Stimulated activated CD4-positive, alpha-beta T cell treated with anti-CD3 and anti-CD28 coated beads, Interleukin-1b, Interleukin-23, amount 100 ng/mL, for 1 hour (primary cell): ENCODE data around the gene PNMA6A.
"Not testable (repeated sequence)": the region's sequence is repeated elsewhere in the genome, so short reads cannot be mapped to it uniquely, and the experiment has no call there.

Source experiments
- DNase-seq, 2 donors: peaks; one replicate each; pipeline ENCODE4 v3.0.0-alpha.2; 2020; ENCODE audit warnings: low read depth in 2 of 2

PNMA6A gene

GRCh38 chrX:153071909-153072583, at the start of gene PNMA6A:
PNMA6A (plus strand) TSS chrX:153072454; CDS start chrX:153073063, 609 bp downstream.
- DNase-seq: not testable (repeated sequence)

GRCh38 chrX:153026501-153026900, 45.8 kb upstream of the PNMA6A start:
- not testable (repeated sequence) for DNase-seq

GRCh38 chrX:153028487-153028886, 43.8 kb upstream of the PNMA6A start:
- DNase-seq: not testable (repeated sequence)

DNA sequence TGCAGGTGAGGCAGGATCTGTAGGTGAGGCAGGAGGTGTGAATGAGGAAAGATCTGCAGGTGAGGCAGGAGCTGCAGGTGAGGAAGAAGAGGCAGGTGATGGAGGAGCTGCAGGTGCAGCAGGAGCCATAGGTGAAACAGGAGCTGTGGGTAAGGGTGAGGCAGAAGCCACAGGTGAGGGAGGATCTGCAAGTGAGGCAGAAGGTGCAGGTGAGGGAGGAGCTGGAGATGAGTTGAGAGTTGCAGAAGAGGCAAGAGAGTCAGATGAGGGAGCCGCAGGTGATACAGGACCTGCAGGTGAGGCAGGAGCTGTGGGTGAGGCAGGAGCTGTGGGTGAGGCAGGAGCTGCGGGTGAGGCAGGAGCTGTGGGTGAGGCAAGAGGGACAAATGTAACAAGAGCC, 43.1 kb upstream of the PNMA6A start:
- no peak for DNase-seq

DNA sequence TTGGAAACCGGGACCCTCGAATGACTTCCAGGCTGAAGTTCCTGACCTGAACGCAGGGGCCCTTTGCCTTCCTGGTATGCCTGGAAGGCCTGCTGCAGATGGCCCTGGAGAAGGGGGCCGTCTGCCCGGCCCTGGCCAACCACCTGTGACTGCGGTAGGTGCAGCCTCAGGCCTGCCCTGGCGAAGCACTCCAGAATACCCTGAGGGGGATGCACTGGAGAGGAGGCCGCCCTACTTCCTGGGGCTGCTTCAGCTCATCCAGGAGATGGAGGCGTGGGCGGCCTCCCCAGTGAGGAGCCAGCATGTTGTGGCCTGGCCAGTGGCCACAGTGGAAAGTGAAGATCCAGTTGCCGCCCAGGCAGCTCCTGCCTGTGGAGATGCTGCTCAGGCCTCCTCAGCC, 42.4 kb upstream of the PNMA6A start:
- DNase-seq: no peak

DNA sequence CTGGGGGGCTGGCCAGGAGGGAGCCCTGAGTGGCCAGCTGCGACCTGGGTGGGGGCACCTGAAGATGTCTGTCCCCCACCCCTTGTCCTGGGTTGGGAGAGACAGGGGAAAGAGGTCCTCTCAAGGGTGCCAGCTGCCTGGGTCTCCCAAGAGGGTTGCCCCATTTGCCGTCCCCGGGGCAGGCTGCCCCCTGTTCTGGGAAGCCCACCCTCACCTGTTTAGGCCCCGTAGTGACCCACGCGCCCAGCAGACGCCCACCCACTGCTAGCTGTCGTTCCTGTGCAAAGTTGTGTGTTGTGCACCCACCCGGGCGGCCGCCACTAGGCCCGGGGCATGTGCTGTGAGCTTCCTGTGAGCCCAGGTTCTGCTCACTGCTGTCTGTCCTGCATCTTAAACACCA, 41.5 kb upstream of the PNMA6A start:
- no peak for DNase-seq

- DNase-seq: peak; percentile 23 to 52
Measured at GRCh38 chrX:153032397-153033118, 39.7 kb upstream of the PNMA6A start.

- DNase-seq: no peak
Measured at GRCh38 chrX:153049093-153049492, 23.2 kb upstream of the PNMA6A start.

DNA sequence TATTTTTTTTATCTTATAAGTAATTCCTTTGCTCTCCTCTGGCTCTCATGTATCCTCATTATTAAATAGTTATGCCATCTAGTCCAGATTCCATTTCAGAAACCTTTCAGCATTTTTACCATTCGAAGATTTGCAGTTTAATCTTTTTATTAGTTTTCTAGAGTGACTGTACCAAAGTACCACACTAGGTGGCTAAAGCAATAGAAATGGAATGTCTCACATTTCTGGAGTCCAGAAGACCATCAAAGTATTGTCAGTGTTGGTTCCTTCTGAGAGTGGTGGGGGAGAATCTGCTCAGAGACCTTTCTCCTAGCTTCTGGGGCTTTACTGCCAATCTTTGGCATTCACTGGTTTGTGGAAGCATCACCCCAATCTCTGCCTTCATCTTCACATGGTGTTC, 19.7 kb upstream of the PNMA6A start:
- no peak for DNase-seq

DNA sequence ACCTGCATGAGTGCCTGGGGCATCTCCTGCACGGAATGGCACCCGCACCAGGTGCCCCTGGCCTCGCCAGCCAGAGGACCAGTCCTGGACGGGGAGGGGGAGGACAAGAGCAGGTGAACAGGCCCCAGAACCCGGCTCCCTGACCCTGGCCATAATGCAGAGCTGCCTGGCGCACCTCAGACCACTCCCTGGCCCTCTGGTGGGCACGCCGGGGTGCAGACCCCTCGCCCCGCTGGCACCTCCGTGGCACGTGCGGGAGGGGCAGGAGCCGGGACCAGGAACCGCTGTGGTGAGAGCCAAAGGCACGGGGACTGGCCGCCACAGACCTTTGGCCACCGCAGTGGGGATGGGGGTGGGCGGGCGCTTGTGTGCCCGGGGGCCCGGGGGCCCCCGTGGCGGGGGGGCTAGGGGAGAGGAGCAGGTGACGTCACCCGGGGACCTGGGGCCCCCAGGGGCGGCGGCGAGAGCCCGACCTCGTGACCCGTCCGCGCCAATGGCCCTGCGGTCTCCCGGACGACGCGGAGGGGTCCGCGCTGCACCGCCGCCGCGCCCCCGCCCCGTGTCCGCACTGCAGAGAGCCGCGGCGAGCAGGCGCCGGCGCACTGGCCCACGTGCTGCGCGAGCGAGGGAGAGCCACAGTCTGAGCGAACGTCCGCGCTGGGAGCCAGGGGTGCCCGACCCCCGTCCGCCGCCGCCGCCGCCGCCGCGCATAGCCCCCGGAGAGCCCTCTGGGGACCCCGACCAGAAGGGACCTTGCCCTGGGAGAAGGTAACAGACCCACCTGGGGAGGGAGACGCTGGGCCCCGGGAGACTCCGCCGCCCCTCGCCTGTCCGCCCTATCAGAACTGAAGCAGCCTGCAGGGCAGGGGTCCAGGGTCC, 16.1 kb upstream of the PNMA6A start, which contains the start of gene PNMA3:
TSS of gene PNMA3 (plus strand) at position 600 of the 879 bp plus-strand sequence. CDS start 586 bp downstream, outside the sequence.
- DNase-seq: no peak

DNA sequence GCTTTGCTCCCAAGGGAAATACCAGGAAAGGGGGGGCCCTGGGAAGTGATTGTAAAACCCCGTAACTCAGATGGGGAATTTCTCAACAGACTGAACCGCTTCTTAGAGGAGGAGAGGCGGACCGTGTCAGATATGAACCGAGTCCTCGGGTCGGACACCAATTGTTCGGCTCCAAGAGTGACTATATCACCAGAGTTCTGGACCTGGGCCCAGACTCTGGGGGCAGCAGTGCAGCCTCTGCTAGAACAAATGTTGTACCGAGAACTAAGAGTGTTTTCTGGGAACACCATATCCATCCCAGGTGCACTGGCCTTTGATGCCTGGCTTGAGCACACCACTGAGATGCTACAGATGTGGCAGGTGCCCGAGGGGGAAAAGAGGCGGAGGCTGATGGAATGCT, 15.0 kb upstream of the PNMA6A start:
- no peak for DNase-seq

DNA sequence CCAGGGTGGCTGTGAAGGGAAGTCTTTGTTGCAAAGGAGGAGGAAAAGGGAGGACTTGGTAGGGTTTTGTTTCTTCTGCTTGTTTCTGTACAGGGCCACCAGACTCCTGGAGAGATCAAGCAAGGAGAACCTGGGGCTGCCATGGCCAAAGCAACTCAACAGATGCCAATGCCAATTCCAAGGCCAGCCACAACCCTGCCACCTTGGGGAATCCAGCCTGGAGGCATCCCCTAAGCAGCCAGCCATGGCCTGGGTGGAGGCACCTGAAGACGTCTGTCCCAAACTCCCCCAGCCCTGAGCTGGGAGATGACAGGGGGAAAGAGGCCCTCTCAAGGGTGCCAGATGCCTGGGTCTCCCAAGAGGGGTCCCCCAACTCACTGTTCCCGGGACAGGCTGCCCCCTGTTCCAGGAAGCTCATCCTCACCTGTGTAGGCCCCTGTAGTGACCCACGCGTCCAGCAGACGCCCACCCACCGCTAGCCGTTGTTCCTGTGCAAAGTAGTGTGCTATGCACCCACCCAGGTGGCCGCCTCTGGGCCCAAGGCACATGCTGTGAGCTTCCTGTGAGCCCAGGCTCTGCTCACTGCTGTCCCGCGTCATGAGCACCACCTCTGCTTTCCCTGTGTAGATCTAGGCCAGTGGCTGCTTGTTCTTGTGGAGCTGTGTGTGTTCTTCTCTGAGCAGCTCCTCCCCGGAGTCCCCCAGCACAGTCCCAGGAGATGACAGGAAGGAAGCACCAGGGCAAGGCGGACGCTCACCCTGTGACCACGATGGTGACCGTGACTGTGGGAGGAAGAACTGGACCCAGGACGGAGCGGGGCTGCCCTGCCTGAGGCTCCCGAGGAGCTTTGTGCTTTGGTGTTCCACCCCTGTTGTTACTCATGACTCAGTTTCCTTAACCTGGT, 12.8 kb upstream of the PNMA6A start:
- no peak for DNase-seq

DNA sequence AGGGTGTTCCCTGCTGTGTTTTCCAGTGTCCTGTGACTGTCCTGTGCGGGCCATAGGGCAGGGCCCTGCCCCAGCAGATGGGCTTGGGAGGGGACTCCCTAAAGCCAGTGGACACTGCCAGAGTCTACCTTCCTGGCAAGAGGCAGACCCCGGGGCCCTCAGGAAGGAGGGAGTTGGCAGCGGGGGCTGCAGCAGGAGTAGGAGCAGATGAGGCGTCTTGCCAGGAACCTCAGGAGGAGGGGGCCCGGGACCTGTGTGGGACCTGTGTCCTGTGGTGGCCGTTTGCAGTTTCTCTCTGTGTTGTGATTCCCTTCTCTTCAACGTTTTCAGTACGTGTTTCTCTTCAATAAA, 12.2 kb upstream of the PNMA6A start:
- DNase-seq: no peak

GRCh38 chrX:153061732-153062131, 10.5 kb upstream of the PNMA6A start:
- no peak for DNase-seq

DNA sequence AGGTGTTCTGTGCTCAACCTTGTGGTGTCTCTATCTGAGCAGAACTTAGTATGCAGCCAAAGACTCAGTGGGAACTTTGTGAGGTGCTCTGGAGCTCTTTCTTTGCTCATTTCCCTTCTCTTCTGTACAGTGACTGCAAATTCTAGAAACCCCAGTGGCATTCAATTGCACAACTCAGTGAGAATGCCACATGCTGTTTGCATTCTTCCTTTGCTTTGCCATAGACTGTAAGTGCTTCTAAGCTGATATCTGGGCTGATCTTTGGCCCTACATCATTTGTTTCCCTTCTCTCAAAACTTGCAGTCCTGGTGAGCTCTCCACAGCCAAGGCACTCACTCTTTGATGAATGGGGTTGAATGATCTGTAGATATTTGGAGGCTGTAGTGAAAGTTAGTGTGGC, 8.9 kb upstream of the PNMA6A start:
- DNase-seq: no peak

DNA sequence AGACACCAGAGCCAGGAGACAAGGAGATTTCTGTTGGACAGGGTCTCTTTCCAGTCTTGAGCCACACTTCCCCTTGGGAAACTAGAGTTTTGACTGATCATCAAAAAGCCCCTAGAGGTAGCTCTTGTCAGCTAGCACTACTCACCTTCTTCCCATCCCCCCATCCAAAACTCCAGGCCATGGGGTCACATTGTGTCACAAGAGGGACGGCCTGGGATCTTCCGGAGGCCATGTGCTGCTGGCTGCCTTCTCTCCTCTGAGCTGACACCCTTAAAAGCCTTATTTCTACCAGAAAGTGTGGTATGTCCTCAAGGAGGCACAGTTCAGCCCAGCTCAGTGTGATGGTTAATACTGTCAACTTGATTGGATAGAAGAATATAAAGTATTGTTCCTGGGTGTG, 8.2 kb upstream of the PNMA6A start:
- DNase-seq: no peak

GRCh38 chrX:153065389-153065788, 6.9 kb upstream of the PNMA6A start:
- DNase-seq: no peak

DNA sequence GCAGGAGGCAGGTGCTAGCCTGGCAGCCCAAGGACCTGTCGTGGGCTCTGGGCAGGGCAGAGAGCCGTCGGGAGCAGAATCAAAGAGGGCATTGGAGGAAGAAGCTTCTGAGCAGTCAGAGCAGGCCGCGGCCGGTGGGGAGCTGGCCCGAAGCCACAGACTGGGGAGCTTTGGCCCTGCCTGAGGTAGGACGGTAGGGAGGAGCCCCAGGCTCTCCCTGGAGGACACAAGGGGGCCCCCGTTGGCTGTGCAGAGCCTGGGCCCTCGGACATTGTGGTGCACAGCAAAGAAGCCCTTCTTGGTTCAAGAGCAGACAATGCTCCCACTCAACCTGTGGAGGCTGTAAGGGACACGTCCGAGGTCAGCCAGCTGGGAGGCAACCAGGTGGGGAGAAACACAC, 5.9 kb upstream of the PNMA6A start:
- not testable (repeated sequence) for DNase-seq

DNA sequence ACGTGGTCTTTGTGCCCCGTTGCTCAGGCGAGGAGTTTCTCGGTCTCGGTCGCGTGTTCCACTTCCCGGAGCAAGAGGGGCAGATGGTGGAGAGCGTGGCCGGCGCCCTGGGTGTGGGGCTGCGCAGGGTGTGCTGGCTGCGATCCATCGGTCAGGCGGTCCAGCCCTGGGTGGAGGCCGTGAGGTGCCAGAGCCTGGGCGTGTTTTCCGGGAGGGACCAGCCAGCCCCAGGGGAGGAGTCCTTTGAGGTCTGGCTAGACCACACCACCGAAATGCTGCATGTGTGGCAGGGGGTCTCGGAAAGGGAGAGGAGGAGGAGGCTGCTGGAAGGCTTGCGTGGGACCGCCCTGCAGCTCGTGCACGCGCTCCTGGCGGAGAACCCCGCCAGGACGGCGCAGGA, 1.1 kb downstream of the PNMA6A start:
- not testable (repeated sequence) for DNase-seq

GRCh38 chrX:153074262-153074899, 2.1 kb downstream of the PNMA6A start:
- no peak for DNase-seq

DNA sequence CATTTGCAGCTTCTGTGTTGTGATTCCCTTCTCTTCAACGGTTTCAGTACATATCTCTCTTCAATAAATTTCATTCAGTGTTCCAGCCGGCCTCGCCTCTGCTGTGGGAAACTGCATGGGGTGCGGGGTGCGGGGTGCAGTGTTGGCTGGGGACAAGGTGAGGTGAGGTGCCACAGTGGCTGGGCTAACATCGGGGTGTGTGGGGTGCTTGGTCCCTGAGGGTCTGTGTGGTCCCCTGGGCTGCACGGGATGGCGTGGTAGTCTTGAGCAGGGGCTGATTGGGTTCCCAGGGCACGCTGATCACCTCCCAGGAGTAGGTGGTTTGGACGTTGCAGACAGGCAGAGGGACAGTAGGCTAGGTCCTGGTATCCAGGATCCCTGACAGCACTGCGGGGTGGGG, 2.7 kb downstream of the PNMA6A start:
- no peak for DNase-seq
